Loucy (cell line): ENCODE data around the gene ACAD9.

ENCODE experiments used
- H2AFZ ChIP-seq: fragments of 200-600 bp; sonication (generic); 2 replicates; pipeline ENCODE4 v1.6.0; 2016; ENCODE audit warnings: antibody characterized with exemption, mild to moderate bottlenecking, low read length, moderate library complexity
- H3F3A ChIP-seq: fragments of 200-600 bp; 2 replicates; pipeline ENCODE4 v1.6.0; 2016; ENCODE audit warnings: antibody characterized with exemption, low read depth, mild to moderate bottlenecking
- H3K27me3 ChIP-seq: fragments of 200-600 bp; sonication (generic); 2 replicates; pipeline ENCODE4 v1.6.1; 2014; ENCODE audit warnings: low read length, mild to moderate bottlenecking; ENCODE audit not compliant: insufficient read depth, poor library complexity, severe bottlenecking
- H3K36me3 ChIP-seq: fragments of 200-600 bp; sonication (generic); 2 replicates; pipeline ENCODE4 v1.6.1; 2016; ENCODE audit warnings: low read length; ENCODE audit not compliant: insufficient read depth
- H3K4me1 ChIP-seq: fragments of 200-600 bp; sonication (generic); 2 replicates; pipeline ENCODE4 v1.5.1; 2014; ENCODE audit warnings: low read length, mild to moderate bottlenecking; ENCODE audit not compliant: insufficient read depth, poor library complexity, severe bottlenecking
- H3K4me2 ChIP-seq: fragments of 200-600 bp; sonication (generic); 2 replicates; pipeline ENCODE4 v1.6.0; 2014; ENCODE audit warnings: antibody characterized with exemption, low read length, low read depth, mild to moderate bottlenecking; ENCODE audit not compliant: poor library complexity, severe bottlenecking
- H3K4me3 ChIP-seq: fragments of 200-600 bp; sonication (generic); 2 replicates; pipeline ENCODE4 v1.5.1; 2014; ENCODE audit warnings: low read length, mild to moderate bottlenecking, mixed read lengths; ENCODE audit not compliant: poor library complexity, severe bottlenecking
- H3K79me2 ChIP-seq: fragments of 200-600 bp; sonication (generic); 2 replicates; pipeline ENCODE4 v1.6.1; 2014; ENCODE audit warnings: low read length; ENCODE audit not compliant: insufficient read depth
- H3K9ac ChIP-seq: fragments of 200-600 bp; sonication (generic); 2 replicates; pipeline ENCODE4 v1.6.0; 2014; ENCODE audit warnings: mild to moderate bottlenecking, low read depth, low read length, moderate library complexity; ENCODE audit not compliant: poor library complexity, severe bottlenecking
- H3K9me2 ChIP-seq: fragments of 200-600 bp; sonication (generic); replicated peaks from 2 replicates; pipeline ENCODE4 v1.6.1; 2016; ENCODE audit warnings: low read depth, low read length, mixed read lengths
- H3K9me3 ChIP-seq: fragments of 200-600 bp; sonication (generic); 2 replicates; pipeline ENCODE4 v1.6.1; 2014; ENCODE audit warnings: mild to moderate bottlenecking, antibody characterized with exemption, low read length, low read depth; ENCODE audit not compliant: insufficient read depth
- H4K20me1 ChIP-seq: fragments of 200-600 bp; sonication (generic); 2 replicates; pipeline ENCODE4 v1.6.0; 2014; ENCODE audit warnings: antibody characterized with exemption, low read length, mild to moderate bottlenecking; ENCODE audit not compliant: insufficient read depth, poor library complexity, severe bottlenecking
- CTCF ChIP-seq: fragments of 200-600 bp; sonication (generic); conservative IDR thresholded peaks from 2 replicates; pipeline ENCODE4 v1.5.1; 2014; ENCODE audit warnings: mild to moderate bottlenecking, antibody characterized with exemption, low read length
- EZH2phosphoT487 ChIP-seq: fragments of 200-600 bp; IDR thresholded peaks from 2 replicates; pipeline ENCODE4 v1.6.1; 2018; ENCODE audit warnings: antibody characterized with exemption, mild to moderate bottlenecking, moderate library complexity, borderline replicate concordance

The ACAD9 gene

GRCh38 chr3:128889139-128889894 lies 9.9 kb downstream of the ACAD9 start:
- TF ChIP-seq EZH2phosphoT487 (no peak), CTCF (no peak)

GRCh38 chr3:128895843-128896697 lies 16.6 kb downstream of the ACAD9 start:
- Histone ChIP-seq H3K27me3 (no peaks in the 10 kb centered on the region), H3K36me3 (peaks cover 56% of the 10 kb centered on the region; the same call in 1 of the 2 replicates), H3K4me1 (no peaks in the 10 kb centered on the region), H3K79me2 (no peaks in the 10 kb centered on the region), H3K9ac (no peak overlapping the region), H3K4me3 (no peak overlapping the region), H4K20me1 (no peaks in the 10 kb centered on the region), H2AFZ (no peak overlapping the region), H3F3A (no peaks in the 10 kb centered on the region), H3K9me2 (no peaks in the 10 kb centered on the region), H3K9me3 (no peaks in the 10 kb centered on the region), H3K4me2 (no peak overlapping the region)
- TF ChIP-seq CTCF (no peak), EZH2phosphoT487 (no peak)

More at GRCh38 chr3:128889139-128889894, 9.9 kb downstream of the ACAD9 start:
- H3K27me3 ChIP-seq = no peaks in the 10 kb centered on the region
- H3K36me3 ChIP-seq = peaks cover 9% of the 10 kb centered on the region; the same call in 1 of the 2 replicates
- peaks cover 12% of the 10 kb centered on the region for H3K79me2 ChIP-seq
- no peak overlapping the region for H2AFZ ChIP-seq
- no peaks in the 10 kb centered on the region for H4K20me1 ChIP-seq
- H3F3A ChIP-seq = no peaks in the 10 kb centered on the region
- H3K4me3 ChIP-seq = no peak overlapping the region
- no peak overlapping the region for H3K9ac ChIP-seq
- H3K4me1 ChIP-seq = peaks cover 5% of the 10 kb centered on the region
- no peaks in the 10 kb centered on the region for H3K9me2 ChIP-seq
- H3K9me3 ChIP-seq = no peaks in the 10 kb centered on the region
- no peak overlapping the region for H3K4me2 ChIP-seq

GRCh38 chr3:128902426-128902825 lies 23.0 kb downstream of the ACAD9 start:
- H3K9me3 ChIP-seq = no peaks in the 10 kb centered on the region
- no peaks in the 10 kb centered on the region for H3K9me2 ChIP-seq
- H3K27me3 ChIP-seq = no peaks in the 10 kb centered on the region
- H3K4me2 ChIP-seq = no peak overlapping the region
- H3F3A ChIP-seq = no peaks in the 10 kb centered on the region
- no peaks in the 10 kb centered on the region for H4K20me1 ChIP-seq
- H3K4me3 ChIP-seq = no peak overlapping the region
- H3K36me3 ChIP-seq = peaks cover 70% of the 10 kb centered on the region; the same call in 1 of the 2 replicates
- H3K9ac ChIP-seq = no peak overlapping the region
- no peak overlapping the region for H2AFZ ChIP-seq
- no peaks in the 10 kb centered on the region for H3K79me2 ChIP-seq
- TF ChIP-seq CTCF (no peak), EZH2phosphoT487 (no peak)
- H3K4me1 ChIP-seq = no peaks in the 10 kb centered on the region
